SKM-1 (cell line): Measurements from ENCODE around the gene AKAP13.
A peak's percentile ranks its signal among the peaks of the same experiment; 100 is the strongest.

Source experiments
- DNase-seq: peaks from one replicate; lab custom pipeline; 2025; ENCODE audit not compliant: unreplicated experiment; lab: John Stamatoyannopoulos, UW

AKAP13 gene

GRCh38 chr15:85717212-85717611 is 336.8 kb downstream of the AKAP13 start:
- DNase-seq = no peak

DNA sequence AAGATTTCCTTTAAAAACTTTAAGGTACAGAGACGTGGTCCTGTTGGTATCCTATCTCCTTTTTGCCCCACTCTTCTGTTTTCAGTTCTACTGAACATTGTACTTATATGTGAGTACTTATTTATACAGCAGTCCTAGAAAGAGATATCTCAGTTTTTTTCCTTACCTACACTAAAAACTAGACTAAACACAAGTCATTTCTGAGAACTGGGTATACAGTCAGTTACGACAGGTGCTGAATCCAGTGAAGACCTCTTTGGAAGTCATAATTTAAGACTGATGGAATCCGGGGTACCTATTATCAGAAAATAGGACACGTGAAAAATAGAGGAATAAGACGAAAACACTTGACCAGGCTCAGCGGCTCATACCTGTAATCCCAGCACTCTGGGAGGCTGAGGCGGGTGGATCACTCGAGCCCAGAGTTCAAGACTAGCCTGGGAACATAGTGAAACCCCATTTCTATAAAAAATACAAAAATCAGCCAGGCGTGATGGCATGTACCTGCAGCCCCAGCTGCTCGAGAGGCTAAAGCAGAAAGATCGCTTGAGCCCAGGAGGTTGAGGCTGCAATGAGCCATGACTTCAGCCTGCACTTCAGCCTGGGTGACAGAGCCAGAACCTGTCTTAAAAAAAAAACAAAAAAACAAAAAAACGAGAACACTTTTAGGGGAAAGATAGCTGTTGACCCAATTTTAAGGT is 338.0 kb downstream of the AKAP13 start:
- DNase-seq = no peak

DNA sequence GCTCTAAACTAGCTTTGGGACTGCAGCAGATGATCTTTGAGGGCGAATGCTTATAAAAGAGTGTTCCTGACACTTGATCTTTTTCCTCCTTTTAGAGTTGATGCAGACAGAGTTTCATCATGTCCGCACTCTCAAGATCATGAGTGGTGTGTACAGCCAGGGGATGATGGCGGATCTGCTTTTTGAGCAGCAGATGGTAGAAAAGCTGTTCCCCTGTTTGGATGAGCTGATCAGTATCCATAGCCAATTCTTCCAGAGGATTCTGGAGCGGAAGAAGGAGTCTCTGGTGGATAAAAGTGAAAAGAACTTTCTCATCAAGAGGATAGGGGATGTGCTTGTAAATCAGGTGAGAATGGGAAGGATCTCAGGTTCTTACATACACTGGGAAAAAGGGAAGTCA is 338.6 kb downstream of the AKAP13 start:
- DNase-seq = no peak

DNA sequence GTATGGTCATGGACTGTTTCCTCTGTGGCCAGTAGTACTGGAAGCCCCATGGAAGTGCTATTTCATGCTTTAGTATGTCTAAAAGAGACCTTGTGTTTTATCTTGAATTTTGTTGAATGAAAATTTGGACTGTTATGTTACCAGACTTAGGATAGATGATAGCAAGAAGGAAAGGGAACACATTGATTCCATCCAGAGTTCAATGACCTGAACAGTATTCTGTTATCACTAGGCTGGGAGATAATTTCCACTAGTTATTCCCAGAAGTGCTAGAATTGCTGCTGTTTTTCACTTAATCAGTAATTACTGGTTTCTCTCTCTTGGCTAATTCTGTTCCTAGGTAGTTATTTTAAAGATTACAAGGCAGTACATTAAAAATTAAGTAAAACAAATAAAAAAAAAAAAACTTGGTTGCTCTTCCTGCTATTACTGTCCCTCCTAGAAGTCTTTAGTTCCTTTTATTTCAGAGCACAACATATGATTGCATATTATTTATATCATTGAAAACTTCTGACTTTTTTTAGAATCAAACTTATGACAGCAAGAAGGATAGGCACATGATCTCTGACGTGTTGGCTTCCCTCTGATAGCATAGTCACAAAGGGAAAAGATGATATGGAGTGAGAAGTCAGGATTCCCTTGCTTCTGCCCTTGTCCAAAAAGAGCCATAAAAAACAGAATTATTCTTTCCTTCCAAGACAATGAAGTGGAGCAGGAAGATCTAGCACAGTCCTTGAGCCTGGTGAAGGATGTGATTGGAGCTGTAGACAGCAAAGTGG is 342.2 kb downstream of the AKAP13 start:
- DNase-seq = no peak

DNA sequence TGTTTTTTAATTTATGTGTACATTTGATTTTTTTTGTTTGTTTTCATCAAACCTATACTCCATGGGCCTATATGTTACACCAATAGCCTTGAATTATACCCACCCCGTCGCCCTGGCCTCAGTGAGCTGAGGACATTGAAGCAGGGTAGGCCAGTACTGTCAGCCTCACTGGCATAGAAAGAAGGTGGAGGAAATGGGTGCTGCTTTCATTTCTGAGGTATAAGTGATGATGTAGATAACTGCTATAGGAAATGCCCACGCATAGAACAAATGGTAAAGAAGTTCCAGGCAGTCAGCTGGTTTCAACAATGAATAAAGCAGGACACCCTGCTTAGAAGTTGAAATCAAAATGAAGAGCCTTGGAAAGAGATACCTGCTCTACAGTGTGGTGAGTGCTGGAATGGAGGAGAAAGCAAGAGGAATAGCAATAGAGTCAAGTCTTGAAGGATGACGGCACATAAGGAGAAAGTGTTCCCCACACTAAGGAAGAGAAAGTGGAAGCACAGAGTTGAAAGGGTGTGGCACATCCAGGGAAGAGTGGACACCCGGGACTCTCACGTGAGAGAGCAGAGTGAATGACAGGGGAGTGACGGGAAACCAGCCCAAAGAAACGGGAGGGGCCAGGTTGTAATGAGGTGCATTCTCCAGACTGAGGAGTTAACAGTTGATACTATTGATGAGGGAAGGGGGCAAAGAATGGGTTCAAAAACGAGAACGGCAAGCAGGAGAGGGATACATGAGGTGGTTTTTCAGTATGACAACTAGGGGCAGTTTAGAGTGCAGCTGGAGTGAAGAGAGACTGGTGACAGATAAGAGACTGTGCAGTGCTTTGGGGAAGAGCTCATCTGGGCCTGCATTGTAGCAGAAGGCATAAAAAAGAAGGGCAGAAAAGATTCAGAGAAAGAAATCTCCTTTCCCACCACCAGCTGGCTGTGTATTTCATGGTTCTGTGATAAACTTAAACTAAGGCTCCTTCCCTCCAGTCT is 343.9 kb downstream of the AKAP13 start:
- no peak for DNase-seq

DNA sequence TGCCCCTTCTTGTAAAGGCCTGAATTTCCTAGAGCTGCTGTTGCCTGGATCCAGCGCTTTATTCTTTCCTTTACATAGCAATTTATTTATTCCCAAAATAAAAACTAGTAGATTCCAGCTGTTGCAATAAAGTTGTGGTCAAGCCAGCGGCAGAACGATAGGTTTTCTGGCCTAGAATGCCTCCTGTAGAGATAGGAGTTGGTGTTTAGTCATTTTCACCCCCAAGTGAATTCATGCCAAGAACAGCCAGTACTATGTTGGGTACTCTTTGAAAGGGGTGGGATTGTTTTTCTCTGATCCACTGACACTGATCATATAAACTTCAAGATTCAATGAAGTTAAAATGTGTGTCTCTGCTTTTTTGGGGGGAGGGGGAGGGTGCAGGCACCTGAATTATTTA is 344.6 kb downstream of the AKAP13 start:
- no peak for DNase-seq

- no peak for DNase-seq
Observed at GRCh38 chr15:85725564-85725963, 345.2 kb downstream of the AKAP13 start.

DNA sequence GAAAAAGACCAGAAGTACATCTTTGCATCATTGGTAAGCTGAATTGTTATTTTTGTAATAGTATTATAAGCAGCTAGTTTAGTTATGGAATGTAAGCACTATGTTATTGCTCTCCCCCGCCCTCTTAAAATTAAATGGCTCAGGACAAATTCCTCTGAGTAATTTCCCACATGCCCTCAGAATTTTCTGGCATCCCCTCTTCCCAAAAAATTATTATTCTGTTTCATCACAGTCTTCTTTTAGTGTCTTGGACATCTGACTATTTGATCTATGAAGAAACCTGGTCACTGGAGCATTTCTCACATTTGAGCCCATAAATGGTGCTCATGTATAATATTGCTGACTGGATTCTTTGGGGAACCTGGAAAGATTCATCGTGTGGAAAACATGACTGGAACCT is 346.1 kb downstream of the AKAP13 start:
- DNase-seq = no peak

- DNase-seq = no peak
Observed at GRCh38 chr15:85727068-85727467, 346.7 kb downstream of the AKAP13 start.

- DNase-seq = peak; percentile 44
Observed at GRCh38 chr15:85730001-85730820, 349.8 kb downstream of the AKAP13 start.

DNA sequence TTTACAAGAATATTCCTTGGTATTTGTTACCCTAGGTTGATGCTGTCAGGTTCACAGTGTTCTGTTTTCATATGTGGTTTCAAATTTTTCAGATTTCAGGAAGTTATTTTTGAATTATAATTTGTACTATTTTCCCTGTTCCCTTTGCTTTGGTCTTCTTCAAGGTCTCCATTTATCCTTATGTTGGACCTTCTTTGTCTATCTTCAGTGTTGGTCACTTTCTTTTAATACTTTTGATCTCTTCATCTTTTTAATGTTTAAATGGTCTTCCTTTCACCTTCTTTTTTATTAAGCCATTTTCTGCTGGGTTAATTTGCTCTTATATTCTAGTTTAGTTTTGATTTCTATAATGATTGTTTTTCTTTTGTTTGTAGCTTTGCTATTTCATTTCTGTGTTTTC is 353.0 kb downstream of the AKAP13 start:
- no peak for DNase-seq

- DNase-seq = no peak
Observed at GRCh38 chr15:85737061-85737460, 356.7 kb downstream of the AKAP13 start.

DNA sequence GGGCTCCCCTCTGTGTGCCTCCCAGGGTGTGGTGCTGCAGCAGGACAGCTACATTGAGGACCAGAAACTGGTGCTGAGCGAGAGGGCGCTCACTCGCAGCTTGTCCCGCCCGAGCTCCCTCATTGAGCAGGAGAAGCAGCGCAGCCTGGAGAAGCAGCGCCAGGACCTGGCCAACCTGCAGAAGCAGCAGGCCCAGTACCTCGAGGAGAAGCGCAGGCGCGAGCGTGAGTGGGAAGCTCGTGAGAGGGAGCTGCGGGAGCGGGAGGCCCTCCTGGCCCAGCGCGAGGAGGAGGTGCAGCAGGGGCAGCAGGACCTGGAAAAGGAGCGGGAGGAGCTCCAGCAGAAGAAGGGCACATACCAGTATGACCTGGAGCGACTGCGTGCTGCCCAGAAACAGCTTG is 360.6 kb downstream of the AKAP13 start:
- no peak for DNase-seq

DNA sequence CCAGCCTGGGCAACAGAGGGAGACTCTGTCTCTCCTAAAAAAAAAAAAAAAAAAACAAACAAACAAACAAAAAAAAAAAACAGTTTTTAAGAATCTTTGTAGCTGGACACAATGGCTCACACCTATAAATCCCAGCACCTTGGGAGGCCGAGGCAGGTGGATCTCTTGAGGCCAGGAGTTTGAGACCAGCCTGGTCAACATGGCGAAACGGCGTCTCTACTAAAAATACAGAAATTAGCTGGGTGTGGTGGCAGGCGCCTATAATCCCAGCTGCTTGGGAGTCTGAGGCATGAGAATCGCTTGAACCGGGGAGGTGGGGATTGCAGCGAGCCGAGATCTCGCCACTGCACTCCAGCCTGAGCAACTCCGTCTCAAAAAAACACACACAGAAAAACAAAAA is 361.3 kb downstream of the AKAP13 start:
- DNase-seq = no peak

DNA sequence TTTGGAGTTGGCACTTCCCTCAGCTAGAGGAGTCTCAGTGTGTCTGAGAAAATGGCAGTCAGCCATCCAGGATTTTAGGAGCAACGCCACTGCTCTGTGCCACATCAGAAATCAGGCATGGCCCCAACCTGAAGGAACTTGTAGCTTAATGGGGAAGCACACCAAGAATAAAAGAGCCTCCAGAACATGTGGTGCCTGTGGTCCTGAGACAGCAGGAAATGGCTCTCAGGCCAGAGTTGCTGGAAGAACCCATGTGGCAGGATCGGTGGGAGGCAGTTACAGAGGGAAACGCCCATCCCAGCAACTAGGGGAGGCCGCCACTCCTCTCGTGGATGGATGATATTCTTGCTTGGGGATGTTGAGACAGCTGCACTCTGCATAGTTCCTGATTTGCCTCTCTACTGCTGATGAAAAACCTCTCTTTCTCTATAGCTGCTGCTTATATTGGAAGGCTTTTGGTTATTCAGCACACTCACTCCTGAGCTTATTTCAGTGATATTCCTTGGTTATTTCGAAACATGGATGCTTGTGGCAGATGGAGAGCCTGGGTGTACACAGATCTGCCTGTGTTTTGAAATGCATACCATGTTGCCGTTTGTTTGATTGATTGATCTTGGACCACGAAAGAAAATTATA is 361.9 kb downstream of the AKAP13 start:
- no peak for DNase-seq

DNA sequence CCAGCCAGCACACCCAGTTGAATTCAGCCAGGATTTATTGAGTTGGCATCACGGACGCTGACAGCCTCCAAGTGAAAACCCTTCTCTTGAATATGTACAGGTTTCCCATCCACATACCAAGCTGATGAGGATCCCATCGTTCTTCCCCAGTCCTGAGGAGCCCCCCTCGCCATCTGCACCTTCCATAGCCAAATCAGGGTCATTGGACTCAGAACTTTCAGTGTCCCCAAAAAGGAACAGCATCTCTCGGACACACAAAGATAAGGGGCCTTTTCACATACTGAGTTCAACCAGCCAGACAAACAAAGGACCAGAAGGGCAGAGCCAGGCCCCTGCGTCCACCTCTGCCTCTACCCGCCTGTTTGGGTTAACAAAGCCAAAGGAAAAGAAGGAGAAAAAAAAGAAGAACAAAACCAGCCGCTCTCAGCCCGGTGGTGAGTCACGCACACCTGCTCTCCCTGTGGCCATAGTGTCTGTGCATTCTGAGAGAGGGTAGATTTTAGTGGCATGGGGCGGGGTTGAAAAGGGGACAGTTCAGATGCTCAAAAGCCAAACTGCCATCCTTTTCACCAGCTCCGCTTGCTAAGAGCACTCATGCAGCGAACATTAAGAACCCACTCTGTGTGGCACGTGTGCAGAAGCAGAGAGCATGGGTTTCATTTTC is 363.1 kb downstream of the AKAP13 start:
- DNase-seq = no peak

DNA sequence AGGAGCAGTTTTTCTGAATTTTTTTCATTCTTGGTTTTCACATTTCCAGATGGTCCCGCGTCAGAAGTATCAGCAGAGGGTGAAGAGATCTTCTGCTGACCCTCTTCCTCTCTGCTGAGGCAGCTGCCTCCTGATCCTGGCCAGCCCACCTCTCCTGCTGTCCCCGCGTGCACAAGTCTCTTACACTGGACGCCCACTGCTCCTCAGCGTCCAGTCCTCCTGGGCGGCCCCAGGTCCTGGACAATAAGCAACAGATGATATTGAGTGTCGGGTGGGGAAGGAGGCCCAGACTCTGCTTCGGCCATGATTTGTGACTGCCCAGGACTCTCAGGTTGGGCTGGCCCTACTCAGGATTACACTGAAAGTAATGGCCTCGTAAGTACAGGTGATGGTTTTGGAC is 364.2 kb downstream of the AKAP13 start:
- no peak for DNase-seq

GRCh38 chr15:85745023-85745422 is 364.6 kb downstream of the AKAP13 start:
- no peak for DNase-seq

- no peak for DNase-seq
Observed at GRCh38 chr15:85745525-85746150, 365.2 kb downstream of the AKAP13 start.
